GM12891 (cell line): Measurements from ENCODE around the gene DND1.

Experiments used
- PAX5 ChIP-seq: IDR thresholded peaks from 2 replicates; pipeline ENCODE4 v1.6.1; 2011; ENCODE audit warnings: low read length, moderate library complexity, mild to moderate bottlenecking; ENCODE audit not compliant: insufficient read depth, severe bottlenecking
- POLR2A ChIP-seq: IDR thresholded peaks from 2 replicates; pipeline ENCODE4 v1.6.1; 2011; ENCODE audit warnings: low read depth, low read length, control low read depth
- POLR2AphosphoS5 ChIP-seq: IDR thresholded peaks from 2 replicates; pipeline ENCODE4 v1.6.1; 2011; ENCODE audit warnings: low read depth, low read length, control low read depth
- POU2F2 ChIP-seq: IDR thresholded peaks from 2 replicates; pipeline ENCODE4 v1.6.1; 2011; ENCODE audit warnings: low read depth, mild to moderate bottlenecking, control low read depth, low read length, moderate library complexity
- SPI1 ChIP-seq: IDR thresholded peaks from 2 replicates; pipeline ENCODE4 v1.6.1; 2011; ENCODE audit warnings: low read depth, low read length, control low read depth
- TAF1 ChIP-seq: IDR thresholded peaks from 2 replicates; pipeline ENCODE4 v1.6.1; 2011; ENCODE audit warnings: low read depth, low read length, control low read depth

GRCh38 chr5:140635291-140636257 is 37.8 kb downstream of the DND1 start:
- TF ChIP-seq TAF1: no peak
- no peak for TF ChIP-seq POLR2A
- no peak for TF ChIP-seq SPI1
- no peak for TF ChIP-seq POLR2AphosphoS5
- no peak for TF ChIP-seq PAX5
- no peak for TF ChIP-seq POU2F2
